ENCODE data around the gene SIGLEC8.
"Not testable (repeated sequence)": the region's sequence is repeated elsewhere in the genome, so short reads cannot be mapped to it uniquely, and the experiment has no call there.

Gene SIGLEC8

GRCh38 chr19:51472607-51473006, 14.4 kb upstream of the SIGLEC8 start:
- DNase-seq = no peak

- DNase-seq = no peak
Observed at GRCh38 chr19:51471527-51471926, 13.3 kb upstream of the SIGLEC8 start.

GRCh38 chr19:51470966-51471365, 12.7 kb upstream of the SIGLEC8 start:
- DNase-seq = peak; percentile 49 to 57

- no peak for DNase-seq
Observed at GRCh38 chr19:51469629-51470028, 11.4 kb upstream of the SIGLEC8 start.

- no peak for DNase-seq
Observed at GRCh38 chr19:51469162-51469561, 10.9 kb upstream of the SIGLEC8 start.

GRCh38 chr19:51468545-51468920, 10.3 kb upstream of the SIGLEC8 start:
- no peak for DNase-seq

- DNase-seq = peak in 1 of 2 donors; percentile 32
Observed at GRCh38 chr19:51467864-51468544, 9.8 kb upstream of the SIGLEC8 start.

- peak in 1 of 2 donors; percentile 36 for DNase-seq
Observed at GRCh38 chr19:51466723-51467122, 8.5 kb upstream of the SIGLEC8 start.

- DNase-seq = not testable (repeated sequence)
Observed at GRCh38 chr19:51463976-51464581, 5.8 kb upstream of the SIGLEC8 start.

- DNase-seq = no peak
Observed at GRCh38 chr19:51462681-51463080, 4.4 kb upstream of the SIGLEC8 start.

GRCh38 chr19:51462276-51462675, 4.0 kb upstream of the SIGLEC8 start:
- DNase-seq = no peak

GRCh38 chr19:51461723-51462161, 3.5 kb upstream of the SIGLEC8 start:
- DNase-seq = peak; percentile 57 to 63

- peak; percentile 45 for DNase-seq
Observed at GRCh38 chr19:51460164-51460992, 2.1 kb upstream of the SIGLEC8 start.

GRCh38 chr19:51458899-51459505, 748 bp upstream of the SIGLEC8 start:
- DNase-seq = no peak

- no peak for DNase-seq
Observed at GRCh38 chr19:51457351-51458013, 772 bp downstream of the SIGLEC8 start.

GRCh38 chr19:51456541-51457290, 1.5 kb downstream of the SIGLEC8 start:
- DNase-seq = no peak

GRCh38 chr19:51450730-51451307, 7.4 kb downstream of the SIGLEC8 start:
- DNase-seq = no peak

GRCh38 chr19:51448411-51449016, 9.7 kb downstream of the SIGLEC8 start:
- no peak for DNase-seq

GRCh38 chr19:51448011-51448410, 10.2 kb downstream of the SIGLEC8 start:
- no peak for DNase-seq

- DNase-seq = not testable (repeated sequence)
Observed at GRCh38 chr19:51447510-51447909, 10.7 kb downstream of the SIGLEC8 start.
